ENCODE data around the gene FAM168A. TPM values are rescaled to one million over a fixed set of nuclear protein-coding genes. Genes with fewer than 3 reads are reported as not detected.
A peak's percentile ranks its signal among the peaks of the same experiment; 100 is the strongest.

FAM168A gene
- total RNA-seq, 1 donor from 2014 or later: 19.2 TPM

- Mint-ChIP-seq H3K36me3 (ENCODE audit: low read depth) (peaks cover 14% of the 10 kb centered on the region), H3K9me3 (no peaks in the 10 kb centered on the region), H3K4me3 (ENCODE audit: low read depth) (no peak overlapping the region), H3K4me1 (ENCODE audit: low read depth) (peaks cover 42% of the 10 kb centered on the region), H3K27ac (peak overlapping the region; percentile 63), H3K27me3 (ENCODE audit: low read depth) (no peaks in the 10 kb centered on the region)
- DNase-seq (ENCODE audit: low spot score): no peak
- intact Hi-C loops (cut with micrococcal nuclease): no loop called here
Observed at GRCh38 chr11:73388265-73389133, 209.4 kb downstream of the FAM168A start.

- H3K36me3 Mint-ChIP-seq (ENCODE audit: low read depth): peaks cover 7% of the 10 kb centered on the region
- H3K27ac Mint-ChIP-seq: peak overlapping the region; percentile 63
- H3K4me1 Mint-ChIP-seq (ENCODE audit: low read depth): peaks cover 45% of the 10 kb centered on the region
- intact Hi-C loops (cut with micrococcal nuclease): no loop called here
- no peaks in the 10 kb centered on the region for H3K27me3 Mint-ChIP-seq (ENCODE audit: low read depth)
- H3K9me3 Mint-ChIP-seq: no peaks in the 10 kb centered on the region
- no peak overlapping the region for H3K4me3 Mint-ChIP-seq (ENCODE audit: low read depth)
- no peak for DNase-seq (ENCODE audit: low spot score)
Observed at GRCh38 chr11:73387594-73388264, 210.2 kb downstream of the FAM168A start.

DNA sequence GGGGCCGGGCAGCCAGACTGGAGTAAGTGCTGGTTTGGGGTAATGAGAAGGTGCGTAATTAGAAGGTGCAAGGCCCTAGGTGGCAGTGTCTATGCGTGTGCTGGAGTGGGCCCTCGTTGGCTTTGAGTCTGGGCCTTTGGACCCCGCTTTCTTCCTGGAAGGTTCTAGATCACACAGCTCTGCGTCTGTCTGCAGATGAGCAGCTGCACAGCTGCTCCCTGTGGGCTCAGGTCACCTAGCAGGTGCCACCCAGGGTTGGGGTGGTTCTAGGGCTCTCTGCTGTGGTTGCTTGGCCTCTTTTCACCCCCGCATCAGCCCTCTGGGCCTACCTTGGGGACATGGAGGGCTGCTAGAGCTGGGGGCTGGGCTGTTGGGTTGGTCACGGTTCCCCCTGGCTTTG lies 211.4 kb downstream of the FAM168A start:
- Mint-ChIP-seq H3K36me3 (ENCODE audit: low read depth) (peaks cover 7% of the 10 kb centered on the region), H3K27ac (peak overlapping the region; percentile 73)
- intact Hi-C loops (cut with micrococcal nuclease): no loop called here

GRCh38 chr11:73386016-73386415 lies 211.9 kb downstream of the FAM168A start:
- intact Hi-C loops (cut with micrococcal nuclease): no loop called here
- no peaks in the 10 kb centered on the region for H3K27me3 Mint-ChIP-seq (ENCODE audit: low read depth)
- peaks cover 7% of the 10 kb centered on the region for H3K36me3 Mint-ChIP-seq (ENCODE audit: low read depth)

More for the DNA sequence above, 211.4 kb downstream of the FAM168A start:
- DNase-seq (ENCODE audit: low spot score): no peak
- H3K27me3 Mint-ChIP-seq (ENCODE audit: low read depth): no peaks in the 10 kb centered on the region
- no peaks in the 10 kb centered on the region for H3K9me3 Mint-ChIP-seq
- no peak overlapping the region for H3K4me3 Mint-ChIP-seq (ENCODE audit: low read depth)
- peaks cover 52% of the 10 kb centered on the region for H3K4me1 Mint-ChIP-seq (ENCODE audit: low read depth)

DNA sequence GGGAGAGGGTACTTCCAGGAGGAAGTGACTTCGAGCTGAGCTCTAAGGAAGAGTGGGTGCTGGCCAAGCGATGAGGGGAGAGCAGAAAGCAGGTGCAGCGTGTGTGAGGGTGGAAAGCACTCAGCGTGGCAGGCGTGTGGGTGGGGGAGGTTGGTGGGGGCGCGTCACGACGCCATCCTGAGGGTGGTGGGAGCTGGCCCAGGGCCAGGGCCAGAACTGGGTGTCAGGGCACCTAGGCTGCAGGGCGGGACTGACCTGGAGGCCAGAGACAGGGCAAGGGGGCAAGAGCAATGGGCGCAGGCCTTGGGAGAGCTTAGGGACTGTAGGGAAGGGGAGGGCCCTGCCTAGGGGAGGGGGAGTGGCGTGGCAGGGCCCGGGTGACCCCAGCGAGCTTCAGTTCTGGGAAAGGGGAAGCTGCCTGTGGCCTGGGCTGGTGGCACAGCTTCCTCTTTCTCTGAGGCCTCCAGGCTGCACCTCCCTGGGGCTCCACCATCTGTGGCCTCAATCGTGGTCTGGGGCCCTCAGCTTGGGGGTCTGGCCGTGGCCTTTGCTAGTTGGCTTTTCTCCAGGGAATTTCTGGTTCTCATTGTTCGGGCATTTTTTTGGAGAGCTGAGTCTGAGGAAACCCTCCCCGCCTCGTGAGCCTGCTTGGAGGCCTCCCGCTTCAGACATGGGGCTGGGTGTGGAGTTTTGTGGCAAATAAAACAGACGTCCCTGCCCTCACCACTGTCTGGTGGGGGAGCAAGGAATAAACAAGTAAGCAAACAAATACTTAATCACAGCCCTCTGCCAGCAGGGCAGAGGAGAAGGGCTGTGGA lies 212.8 kb downstream of the FAM168A start:
- intact Hi-C loops (cut with micrococcal nuclease): no loop called here
- no peak for DNase-seq (ENCODE audit: low spot score)
- Mint-ChIP-seq H3K27me3 (ENCODE audit: low read depth) (no peaks in the 10 kb centered on the region), H3K4me3 (ENCODE audit: low read depth) (peak overlapping the region; percentile 23), H3K36me3 (ENCODE audit: low read depth) (peaks cover 7% of the 10 kb centered on the region), H3K9me3 (no peaks in the 10 kb centered on the region), H3K4me1 (ENCODE audit: low read depth) (peaks cover 57% of the 10 kb centered on the region), H3K27ac (peak overlapping the region; percentile 73)

More at GRCh38 chr11:73386016-73386415, 211.9 kb downstream of the FAM168A start:
- H3K9me3 Mint-ChIP-seq: no peaks in the 10 kb centered on the region
- peak overlapping the region; percentile 73 for H3K27ac Mint-ChIP-seq
- DNase-seq (ENCODE audit: low spot score): no peak
- no peak overlapping the region for H3K4me3 Mint-ChIP-seq (ENCODE audit: low read depth)
- H3K4me1 Mint-ChIP-seq (ENCODE audit: low read depth): peaks cover 55% of the 10 kb centered on the region

DNA sequence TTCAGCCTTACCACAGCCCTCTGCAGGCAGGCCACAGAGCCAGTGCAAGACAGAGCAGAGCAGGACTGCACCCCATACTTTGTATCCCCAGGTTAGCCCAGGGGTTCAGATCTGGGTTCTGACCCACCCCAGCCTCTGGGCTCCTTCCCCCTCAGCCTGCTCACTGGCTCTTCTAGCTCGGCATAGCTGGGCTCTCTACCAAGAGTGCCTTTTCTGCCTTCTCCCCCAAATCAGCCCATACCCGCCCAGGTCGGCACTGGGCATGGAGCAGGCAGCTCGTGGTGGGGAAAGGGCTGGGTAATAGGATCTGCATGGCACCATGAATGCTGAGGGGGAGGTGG lies 213.4 kb downstream of the FAM168A start:
- intact Hi-C loops (cut with micrococcal nuclease): no loop called here
- Mint-ChIP-seq H3K27me3 (ENCODE audit: low read depth) (no peaks in the 10 kb centered on the region), H3K27ac (peak overlapping the region; percentile 73), H3K4me1 (ENCODE audit: low read depth) (peaks cover 55% of the 10 kb centered on the region), H3K4me3 (ENCODE audit: low read depth) (no peak overlapping the region), H3K36me3 (ENCODE audit: low read depth) (peaks cover 7% of the 10 kb centered on the region), H3K9me3 (no peaks in the 10 kb centered on the region)
- no peak for DNase-seq (ENCODE audit: low spot score)

DNA sequence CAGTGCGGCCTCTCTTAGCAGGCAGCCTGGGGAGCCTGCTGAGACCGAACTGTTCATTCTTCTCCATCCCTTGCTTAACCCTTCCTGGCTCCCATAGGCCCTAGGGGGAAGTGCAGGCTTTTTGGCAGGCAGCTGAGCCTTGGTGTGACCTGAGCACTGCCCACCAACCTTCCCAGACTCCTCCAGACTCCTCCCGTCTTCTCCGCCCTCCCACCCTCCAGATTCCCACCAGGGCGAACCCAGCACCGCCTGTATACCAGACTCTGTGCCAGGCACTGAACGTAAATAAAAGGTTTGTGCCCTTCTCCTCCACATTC lies 213.8 kb downstream of the FAM168A start:
- H3K4me3 Mint-ChIP-seq (ENCODE audit: low read depth): no peak overlapping the region
- peaks cover 7% of the 10 kb centered on the region for H3K36me3 Mint-ChIP-seq (ENCODE audit: low read depth)
- peak overlapping the region; percentile 73 for H3K27ac Mint-ChIP-seq
- peaks cover 57% of the 10 kb centered on the region for H3K4me1 Mint-ChIP-seq (ENCODE audit: low read depth)
- DNase-seq (ENCODE audit: low spot score): no peak
- intact Hi-C loops (cut with micrococcal nuclease): no loop called here
- no peaks in the 10 kb centered on the region for H3K27me3 Mint-ChIP-seq (ENCODE audit: low read depth)
- H3K9me3 Mint-ChIP-seq: no peaks in the 10 kb centered on the region

- no peak overlapping the region for H3K4me3 Mint-ChIP-seq (ENCODE audit: low read depth)
- H3K36me3 Mint-ChIP-seq (ENCODE audit: low read depth): peaks cover 7% of the 10 kb centered on the region
- no peak for DNase-seq (ENCODE audit: low spot score)
- peaks cover 61% of the 10 kb centered on the region for H3K4me1 Mint-ChIP-seq (ENCODE audit: low read depth)
- no peaks in the 10 kb centered on the region for H3K27me3 Mint-ChIP-seq (ENCODE audit: low read depth)
- intact Hi-C loops (cut with micrococcal nuclease): no loop called here
- no peak overlapping the region for H3K27ac Mint-ChIP-seq
- no peaks in the 10 kb centered on the region for H3K9me3 Mint-ChIP-seq
Observed at GRCh38 chr11:73383249-73384124, 214.4 kb downstream of the FAM168A start.

- no peak for DNase-seq (ENCODE audit: low spot score)
- no peak overlapping the region for H3K27ac Mint-ChIP-seq
- H3K27me3 Mint-ChIP-seq (ENCODE audit: low read depth): no peaks in the 10 kb centered on the region
- peaks cover 7% of the 10 kb centered on the region for H3K36me3 Mint-ChIP-seq (ENCODE audit: low read depth)
- intact Hi-C loops (cut with micrococcal nuclease): no loop called here
- no peaks in the 10 kb centered on the region for H3K9me3 Mint-ChIP-seq
- no peak overlapping the region for H3K4me3 Mint-ChIP-seq (ENCODE audit: low read depth)
- H3K4me1 Mint-ChIP-seq (ENCODE audit: low read depth): peaks cover 63% of the 10 kb centered on the region
Observed at GRCh38 chr11:73382747-73383146, 215.2 kb downstream of the FAM168A start.

DNA sequence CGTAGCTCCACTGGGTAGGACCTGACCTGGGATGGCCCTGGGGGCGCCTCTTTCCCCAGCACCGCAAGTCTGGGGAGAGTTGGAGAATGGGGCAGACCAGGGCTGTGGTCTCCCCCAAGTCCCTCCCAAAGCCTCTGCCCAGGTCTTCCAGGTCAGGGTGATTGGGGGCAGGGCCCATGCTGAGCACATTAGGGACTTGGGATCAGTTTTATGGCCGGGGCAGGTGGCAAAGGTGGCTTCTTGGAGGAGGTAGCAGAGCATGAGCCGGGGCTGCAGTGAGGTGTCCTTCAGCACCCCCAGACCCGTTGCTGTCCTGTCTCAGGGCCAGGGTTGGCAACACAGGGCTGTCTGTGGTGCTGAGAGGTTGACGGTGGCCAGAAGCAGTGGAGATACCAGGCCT lies 215.7 kb downstream of the FAM168A start:
- intact Hi-C loops (cut with micrococcal nuclease): no loop called here
- Mint-ChIP-seq H3K27ac (no peak overlapping the region), H3K4me3 (ENCODE audit: low read depth) (no peak overlapping the region), H3K9me3 (no peaks in the 10 kb centered on the region), H3K4me1 (ENCODE audit: low read depth) (peaks cover 65% of the 10 kb centered on the region), H3K36me3 (ENCODE audit: low read depth) (peaks cover 9% of the 10 kb centered on the region), H3K27me3 (ENCODE audit: low read depth) (no peaks in the 10 kb centered on the region)
- DNase-seq (ENCODE audit: low spot score): no peak

- H3K27me3 Mint-ChIP-seq (ENCODE audit: low read depth): no peaks in the 10 kb centered on the region
- no peak for DNase-seq (ENCODE audit: low spot score)
- H3K4me3 Mint-ChIP-seq (ENCODE audit: low read depth): no peak overlapping the region
- H3K27ac Mint-ChIP-seq: no peak overlapping the region
- peaks cover 13% of the 10 kb centered on the region for H3K36me3 Mint-ChIP-seq (ENCODE audit: low read depth)
- intact Hi-C loops (cut with micrococcal nuclease): no loop called here
- peaks cover 63% of the 10 kb centered on the region for H3K4me1 Mint-ChIP-seq (ENCODE audit: low read depth)
- H3K9me3 Mint-ChIP-seq: no peaks in the 10 kb centered on the region
Observed at GRCh38 chr11:73381589-73381988, 216.3 kb downstream of the FAM168A start.

DNA sequence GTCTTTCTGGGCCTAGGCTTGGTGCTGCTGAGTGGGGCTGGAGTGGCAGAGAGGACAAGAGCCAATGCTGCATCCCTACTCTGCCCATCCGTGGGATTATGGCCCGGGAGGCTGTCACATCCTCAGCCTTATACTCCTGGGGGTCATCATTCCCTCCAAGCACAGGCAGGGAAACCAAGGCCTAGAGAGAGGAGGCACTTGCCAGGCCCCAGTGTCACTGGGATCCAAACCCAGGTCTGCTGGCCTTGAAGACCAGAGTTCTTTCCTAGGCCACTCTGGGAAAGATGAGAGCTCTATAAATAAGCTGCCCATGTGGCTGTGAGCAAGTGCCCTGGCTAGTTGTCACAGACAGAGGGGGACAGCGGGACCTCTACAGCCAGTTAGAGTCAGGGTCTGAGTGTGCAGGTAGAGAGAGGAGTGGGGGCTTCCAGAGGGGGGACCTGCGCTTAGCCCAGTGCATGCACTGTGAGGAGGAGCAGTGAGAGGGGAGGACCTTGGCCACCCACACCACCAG lies 217.0 kb downstream of the FAM168A start:
- H3K27ac Mint-ChIP-seq: no peak overlapping the region
- H3K9me3 Mint-ChIP-seq: no peaks in the 10 kb centered on the region
- H3K36me3 Mint-ChIP-seq (ENCODE audit: low read depth): peaks cover 13% of the 10 kb centered on the region
- H3K4me1 Mint-ChIP-seq (ENCODE audit: low read depth): peaks cover 58% of the 10 kb centered on the region
- no peaks in the 10 kb centered on the region for H3K27me3 Mint-ChIP-seq (ENCODE audit: low read depth)
- intact Hi-C loops (cut with micrococcal nuclease): no loop called here
- no peak overlapping the region for H3K4me3 Mint-ChIP-seq (ENCODE audit: low read depth)
- DNase-seq (ENCODE audit: low spot score): no peak

Measured in activated T-helper 2 cell treated with anti-CD3 and anti-CD28 coated beads, Interferon-gamma antibody, Interleukin-2, Interleukin-4, amounts not matched to agents 10 μg/mL and 5 μg/mL and 100 μg/mL, durations not matched to agents 14 hours and 24 hours and 36 hours (primary cell).